ENCODE data around the gene PMEL. TPM values are rescaled to one million over a fixed set of nuclear protein-coding genes. Genes with fewer than 3 reads are reported as not detected.

Gene PMEL
- polyA plus RNA-seq, 1 donor (not counting 4 experiments of a cell fraction or from before 2014, with no cell fraction given) = 1.3 TPM

DNA sequence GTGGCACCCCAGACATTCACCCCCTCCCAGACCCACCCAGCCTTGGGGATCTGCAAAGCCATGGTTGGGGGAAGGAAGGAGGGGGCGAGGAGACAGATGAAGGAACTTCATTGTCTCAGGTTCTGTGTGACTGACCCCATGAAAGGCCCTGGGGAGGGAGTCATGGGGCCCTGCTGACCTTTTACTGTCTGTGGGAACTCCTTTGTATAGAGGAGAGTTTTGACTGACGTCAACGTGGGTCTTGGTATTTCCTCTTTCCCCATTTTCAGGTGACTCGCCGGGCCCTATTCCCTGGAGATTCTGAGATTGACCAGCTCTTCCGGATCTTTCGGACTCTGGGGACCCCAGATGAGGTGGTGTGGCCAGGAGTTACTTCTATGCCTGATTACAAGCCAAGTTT lies 4.9 kb upstream of the PMEL start:
- H3K9me1 ChIP-seq (ENCODE audit: control insufficient read depth, extremely low read depth, insufficient read depth, low read length) = no peaks in the 10 kb centered on the region
- no peak for FAIRE-seq
- no peak for DNase-seq (ENCODE audit: low read depth, low spot score)
- H3K27ac ChIP-seq (ENCODE audit: control insufficient read depth, insufficient read depth, low read length) = no peak overlapping the region
- H3K27me3 ChIP-seq (ENCODE audit: control insufficient read depth, extremely low read depth, insufficient read depth, low read length) = no peaks in the 10 kb centered on the region
- dilution Hi-C loops (cut with MboI; ENCODE audit: extremely low pct_ligation_motif_present, low sequenced_read_pairs) = no loop called here
- H3K4me1 ChIP-seq (ENCODE audit: control insufficient read depth, extremely low read depth, insufficient read depth, low read length) = peaks cover 34% of the 10 kb centered on the region
- no peak overlapping the region for H3K4me3 ChIP-seq (ENCODE audit: control insufficient read depth in 2 of 3, extremely low read depth in 1 of 3, insufficient read depth in 2 of 3, low read depth in 1 of 3, low read length in 3 of 3)
- no peak overlapping the region for H3K4me2 ChIP-seq (ENCODE audit: control insufficient read depth, extremely low read depth, insufficient read depth, low read depth, low read length)
- no peaks in the 10 kb centered on the region for H3K9me3 ChIP-seq (ENCODE audit: control insufficient read depth, low read depth, low read length)
- peaks cover 0 to 22% of the 10 kb centered on the region in 2 experiments for H3K36me3 ChIP-seq (ENCODE audit: control insufficient read depth in 2 of 2, extremely low read depth in 1 of 2, insufficient read depth in 2 of 2, low read length in 2 of 2)
- TF ChIP-seq EZH2 (IDR thresholded peaks at IDR 0.05; ENCODE audit: low read length) (no peak), CTCF (optimal IDR thresholded peaks at IDR 0.05 in 1 of 3, IDR thresholded peaks at IDR 0.05 in 1 of 3, conservative IDR thresholded peaks at IDR 0.05 in 1 of 3; ENCODE audit: extremely low read depth in 1 of 3, insufficient read depth in 2 of 3, low read length in 3 of 3) (no peak)
- peaks cover 28% of the 10 kb centered on the region for H3K79me2 ChIP-seq (ENCODE audit: control insufficient read depth, insufficient read depth, low read length)
- H4K20me1 ChIP-seq (ENCODE audit: control insufficient read depth, extremely low read depth, insufficient read depth, low read length) = no peaks in the 10 kb centered on the region
- no peak overlapping the region for H3K9ac ChIP-seq (ENCODE audit: control insufficient read depth, extremely low read depth, insufficient read depth, low read length)
- H2AFZ ChIP-seq (ENCODE audit: control insufficient read depth, low read length) = no peak overlapping the region

DNA sequence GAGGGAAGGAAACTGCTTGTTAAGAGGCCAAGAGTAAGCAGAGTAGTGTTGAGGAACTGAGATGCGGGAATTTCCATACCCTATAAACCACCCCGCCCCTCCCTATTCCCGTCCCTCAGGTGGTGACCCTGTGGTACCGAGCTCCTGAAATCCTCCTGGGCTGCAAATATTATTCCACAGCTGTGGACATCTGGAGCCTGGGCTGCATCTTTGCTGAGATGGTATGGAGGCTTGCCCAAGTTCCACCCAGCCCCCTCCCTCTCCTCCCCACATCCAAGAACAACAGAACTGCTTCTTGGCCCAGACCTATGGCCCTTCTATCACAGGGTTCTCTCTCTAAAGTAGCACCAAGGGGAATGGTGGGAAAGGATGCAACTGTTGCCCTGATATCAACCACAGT lies 3.5 kb upstream of the PMEL start:
- H3K9me1 ChIP-seq (ENCODE audit: control insufficient read depth, extremely low read depth, insufficient read depth, low read length) = no peaks in the 10 kb centered on the region
- no peak overlapping the region for H3K27ac ChIP-seq (ENCODE audit: control insufficient read depth, insufficient read depth, low read length)
- H3K4me2 ChIP-seq (ENCODE audit: control insufficient read depth, extremely low read depth, insufficient read depth, low read depth, low read length) = no peak overlapping the region
- H2AFZ ChIP-seq (ENCODE audit: control insufficient read depth, low read length) = no peak overlapping the region
- peaks cover 0 to 22% of the 10 kb centered on the region in 2 experiments for H3K36me3 ChIP-seq (ENCODE audit: control insufficient read depth in 2 of 2, extremely low read depth in 1 of 2, insufficient read depth in 2 of 2, low read length in 2 of 2)
- dilution Hi-C loops (cut with MboI; ENCODE audit: extremely low pct_ligation_motif_present, low sequenced_read_pairs) = no loop called here
- no peak overlapping the region for H3K9ac ChIP-seq (ENCODE audit: control insufficient read depth, extremely low read depth, insufficient read depth, low read length)
- DNase-seq (ENCODE audit: low read depth, low spot score) = no peak
- no peak for TF ChIP-seq EZH2 (IDR thresholded peaks at IDR 0.05; ENCODE audit: low read length)
- TF ChIP-seq CTCF (optimal IDR thresholded peaks at IDR 0.05 in 1 of 3, IDR thresholded peaks at IDR 0.05 in 1 of 3, conservative IDR thresholded peaks at IDR 0.05 in 1 of 3; ENCODE audit: extremely low read depth in 1 of 3, insufficient read depth in 2 of 3, low read length in 3 of 3) = no peak
- H3K4me3 ChIP-seq (ENCODE audit: control insufficient read depth in 2 of 3, extremely low read depth in 1 of 3, insufficient read depth in 2 of 3, low read depth in 1 of 3, low read length in 3 of 3) = no peak overlapping the region
- H3K27me3 ChIP-seq (ENCODE audit: control insufficient read depth, extremely low read depth, insufficient read depth, low read length) = no peaks in the 10 kb centered on the region
- no peaks in the 10 kb centered on the region for H4K20me1 ChIP-seq (ENCODE audit: control insufficient read depth, extremely low read depth, insufficient read depth, low read length)
- H3K79me2 ChIP-seq (ENCODE audit: control insufficient read depth, insufficient read depth, low read length) = peaks cover 15% of the 10 kb centered on the region
- no peaks in the 10 kb centered on the region for H3K9me3 ChIP-seq (ENCODE audit: control insufficient read depth, low read depth, low read length)
- no peak for FAIRE-seq
- peaks cover 25% of the 10 kb centered on the region for H3K4me1 ChIP-seq (ENCODE audit: control insufficient read depth, extremely low read depth, insufficient read depth, low read length)

Data from keratinocyte (primary cell).